CD4-positive, alpha-beta T cell treated with Interleukin-15 for 4 hours (primary cell): ENCODE data around the gene PLCD3.
A peak's percentile ranks its signal among the peaks of the same experiment; 100 is the strongest.

ENCODE experiments used
- DNase-seq: peaks from one replicate; pipeline ENCODE4 v3.0.0-alpha.2; 2020; ENCODE audit warnings: low spot score

PLCD3 gene

GRCh38 chr17:45149669-45150664 is 17.7 kb upstream of the PLCD3 start:
- peak; percentile 24 for DNase-seq

- DNase-seq: peak; percentile 72
Observed at GRCh38 chr17:45149037-45149668, 16.8 kb upstream of the PLCD3 start.

GRCh38 chr17:45148183-45149036 is 16.1 kb upstream of the PLCD3 start, which contains the start of gene HEXIM1:
Gene HEXIM1, plus strand, starts transcription at chr17:45148475. Its CDS starts 716 bp downstream, at chr17:45149191.
- DNase-seq: peak; percentile 99

- DNase-seq: peak; percentile 86
Observed at GRCh38 chr17:45147581-45148182, 15.4 kb upstream of the PLCD3 start.

GRCh38 chr17:45146890-45147580 is 14.7 kb upstream of the PLCD3 start:
- DNase-seq: no peak

- DNase-seq: no peak
Observed at GRCh38 chr17:45146592-45146889, 14.2 kb upstream of the PLCD3 start.

- no peak for DNase-seq
Observed at GRCh38 chr17:45146166-45146565, 13.9 kb upstream of the PLCD3 start.

- DNase-seq: no peak
Observed at GRCh38 chr17:45145035-45145389, 12.7 kb upstream of the PLCD3 start.

- DNase-seq: no peak
Observed at GRCh38 chr17:45144199-45145034, 12.1 kb upstream of the PLCD3 start.

- DNase-seq: no peak
Observed at GRCh38 chr17:45143767-45144198, 11.5 kb upstream of the PLCD3 start.

- no peak for DNase-seq
Observed at GRCh38 chr17:45143094-45143670, 10.9 kb upstream of the PLCD3 start.

GRCh38 chr17:45139533-45139920 is 7.2 kb upstream of the PLCD3 start:
- DNase-seq: no peak

- DNase-seq: no peak
Observed at GRCh38 chr17:45138911-45139532, 6.7 kb upstream of the PLCD3 start.

GRCh38 chr17:45137561-45138305 is 5.4 kb upstream of the PLCD3 start:
- no peak for DNase-seq

GRCh38 chr17:45136846-45137560 is 4.7 kb upstream of the PLCD3 start:
- DNase-seq: no peak

- DNase-seq: no peak
Observed at GRCh38 chr17:45135978-45136791, 3.9 kb upstream of the PLCD3 start.
